Right lobe of liver (tissue), 4 donors: Measurements from ENCODE around the gene HOXA2.

Experiments used
- POLR2A ChIP-seq: fragments of 450-650 bp; IDR thresholded peaks from one replicate; pipeline ENCODE4 v1.6.1; 2017; ENCODE audit warnings: antibody characterized with exemption, mild to moderate bottlenecking
- TF ChIP-seq, protein P1 (sequence below), 4 donors: fragments of 200-600 bp in 3 of 4; fragments of 450-650 bp in 1 of 4; IDR thresholded peaks; one replicate each; pipeline versions ENCODE4 v1.5.1 to v1.8.0; 2016 to 2022; ENCODE audit warnings: antibody characterized with exemption in 4 of 4, mild to moderate bottlenecking in 2 of 4
- donor health status: DM: no; HTN: no; CAD: no.
- donor health status: DM: no; HTN: no; CAD: no.
- donor health status: DM: no; HTN: yes; CAD: no.

DNA sequence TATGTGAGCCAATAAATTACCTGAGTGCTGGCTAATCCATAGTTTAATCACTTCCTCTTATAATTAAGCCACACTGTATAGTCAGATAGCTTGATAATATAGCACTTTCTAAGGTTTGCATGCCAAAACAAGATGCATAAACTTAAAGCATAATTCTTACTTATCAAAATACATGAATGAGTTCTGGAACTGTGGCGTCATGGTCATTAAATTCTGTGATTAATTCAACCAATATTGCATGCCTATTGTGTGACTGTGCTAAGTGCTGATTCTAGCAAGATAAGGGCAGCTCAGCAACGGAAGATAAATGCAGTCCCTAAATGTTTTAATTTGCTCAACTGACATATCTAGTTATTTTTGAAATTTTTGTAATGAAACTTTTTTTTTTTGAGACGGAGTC, 36.3 kb downstream of the HOXA2 start:
- TF ChIP-seq, protein P1, sequence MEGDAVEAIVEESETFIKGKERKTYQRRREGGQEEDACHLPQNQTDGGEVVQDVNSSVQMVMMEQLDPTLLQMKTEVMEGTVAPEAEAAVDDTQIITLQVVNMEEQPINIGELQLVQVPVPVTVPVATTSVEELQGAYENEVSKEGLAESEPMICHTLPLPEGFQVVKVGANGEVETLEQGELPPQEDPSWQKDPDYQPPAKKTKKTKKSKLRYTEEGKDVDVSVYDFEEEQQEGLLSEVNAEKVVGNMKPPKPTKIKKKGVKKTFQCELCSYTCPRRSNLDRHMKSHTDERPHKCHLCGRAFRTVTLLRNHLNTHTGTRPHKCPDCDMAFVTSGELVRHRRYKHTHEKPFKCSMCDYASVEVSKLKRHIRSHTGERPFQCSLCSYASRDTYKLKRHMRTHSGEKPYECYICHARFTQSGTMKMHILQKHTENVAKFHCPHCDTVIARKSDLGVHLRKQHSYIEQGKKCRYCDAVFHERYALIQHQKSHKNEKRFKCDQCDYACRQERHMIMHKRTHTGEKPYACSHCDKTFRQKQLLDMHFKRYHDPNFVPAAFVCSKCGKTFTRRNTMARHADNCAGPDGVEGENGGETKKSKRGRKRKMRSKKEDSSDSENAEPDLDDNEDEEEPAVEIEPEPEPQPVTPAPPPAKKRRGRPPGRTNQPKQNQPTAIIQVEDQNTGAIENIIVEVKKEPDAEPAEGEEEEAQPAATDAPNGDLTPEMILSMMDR (IDR thresholded peaks at IDR 0.05) = no peak
- no peak for TF ChIP-seq POLR2A
